Measurements from ENCODE around the gene WFIKKN1.

The WFIKKN1 gene

GRCh38 chr16:620700-621525, 9.9 kb upstream of the WFIKKN1 start:
- FAIRE-seq: no peak

GRCh38 chr16:621526-622105, 9.2 kb upstream of the WFIKKN1 start:
- no peak for DNase-seq (ENCODE audit: extremely low spot score, insufficient read length, low read depth)
- no peak for FAIRE-seq

More at GRCh38 chr16:620700-621525, 9.9 kb upstream of the WFIKKN1 start:
- no peak for DNase-seq (ENCODE audit: extremely low spot score, insufficient read length, low read depth)

GRCh38 chr16:622920-623280, 7.9 kb upstream of the WFIKKN1 start:
- FAIRE-seq (no peak), DNase-seq (ENCODE audit: extremely low spot score, insufficient read length, low read depth) (no peak)

- no peak for FAIRE-seq
- no peak for DNase-seq (ENCODE audit: extremely low spot score, insufficient read length, low read depth)
Measured at GRCh38 chr16:624526-625070, 6.2 kb upstream of the WFIKKN1 start.

- no peak for DNase-seq (ENCODE audit: extremely low spot score, insufficient read length, low read depth)
- FAIRE-seq: no peak
Measured at GRCh38 chr16:625117-625976, 5.4 kb upstream of the WFIKKN1 start.

GRCh38 chr16:625977-626765, 4.6 kb upstream of the WFIKKN1 start:
- DNase-seq (ENCODE audit: extremely low spot score, insufficient read length, low read depth): no peak
- FAIRE-seq: no peak

- FAIRE-seq (no peak), DNase-seq (ENCODE audit: extremely low spot score, insufficient read length, low read depth) (no peak)
Measured at GRCh38 chr16:626787-627453, 3.9 kb upstream of the WFIKKN1 start.

- DNase-seq (ENCODE audit: extremely low spot score, insufficient read length, low read depth): no peak
- FAIRE-seq: no peak
Measured at GRCh38 chr16:627454-628239, 3.1 kb upstream of the WFIKKN1 start.

- FAIRE-seq (no peak), DNase-seq (ENCODE audit: extremely low spot score, insufficient read length, low read depth) (no peak)
Measured at GRCh38 chr16:628321-629061, 2.3 kb upstream of the WFIKKN1 start.

GRCh38 chr16:629185-629832, 1.5 kb upstream of the WFIKKN1 start:
- FAIRE-seq (no peak), DNase-seq (ENCODE audit: extremely low spot score, insufficient read length, low read depth) (no peak)

GRCh38 chr16:629833-630248, 944 bp upstream of the WFIKKN1 start:
- FAIRE-seq (no peak), DNase-seq (ENCODE audit: extremely low spot score, insufficient read length, low read depth) (no peak)

GRCh38 chr16:630249-630814, 453 bp upstream of the WFIKKN1 start:
- no peak for FAIRE-seq

GRCh38 chr16:631808-632358, 1.1 kb downstream of the WFIKKN1 start:
- DNase-seq (ENCODE audit: extremely low spot score, insufficient read length, low read depth) (no peak), FAIRE-seq (no peak)

More at GRCh38 chr16:630249-630814, 453 bp upstream of the WFIKKN1 start:
- DNase-seq (ENCODE audit: extremely low spot score, insufficient read length, low read depth): no peak

- FAIRE-seq (no peak), DNase-seq (ENCODE audit: extremely low spot score, insufficient read length, low read depth) (no peak)
Measured at GRCh38 chr16:632486-633335, 1.9 kb downstream of the WFIKKN1 start.

GRCh38 chr16:633336-634050, 2.7 kb downstream of the WFIKKN1 start:
- DNase-seq (ENCODE audit: extremely low spot score, insufficient read length, low read depth) (no peak), FAIRE-seq (no peak)
